Endothelial cell of umbilical vein (primary cell): Measurements from ENCODE around the gene KLF17. TPM values are rescaled to one million over a fixed set of nuclear protein-coding genes. Genes with fewer than 3 reads are reported as not detected.

Source experiments
- BruUV-seq: library from RNA; stranded (reverse); fragments of 400-500 nt; replicated peaks from 2 replicates; lab custom pipeline; 2021; lab: Mats Ljungman, UMichigan
- CTCF ChIA-PET: fragments of 300-600, 350-600 bp; sonication (Branson Sonifier 250); formaldehyde crosslinking; loops from one replicate; lab custom pipeline; 2021; ENCODE audit warnings: antibody characterized with exemption, inconsistent platforms; lab: Charles Lee
- POLR2A ChIA-PET: fragments of 300-600, 350-600 bp; sonication (Branson Sonifier 250); formaldehyde crosslinking; loops from one replicate; lab custom pipeline; 2021; ENCODE audit warnings: antibody characterized with exemption, inconsistent platforms; lab: Charles Lee
- DNase-seq: peaks from one replicate; pipeline ENCODE4 v3.0.0-alpha.2; 2011; ENCODE audit warnings: low read depth, low spot score
- FAIRE-seq: peaks from 2 replicates; lab custom pipeline; 2011; peaks lifted over from hg19 to GRCh38; lab: Jason Lieb, UNC
- H2AFZ ChIP-seq: 2 replicates; pipeline ENCODE4 v1.6.0; 2012; ENCODE audit warnings: low read depth, low read length, control low read depth, inconsistent platforms
- H3K27ac ChIP-seq: 2 replicates; pipeline ENCODE4 v1.5.1; 2011; ENCODE audit warnings: low read depth, mild to moderate bottlenecking, control low read depth, low read length, moderate library complexity; ENCODE audit not compliant: insufficient read depth
- H3K27me3 ChIP-seq, 2 experiments: 2 replicates each; pipeline versions ENCODE4 v1.6.0 to v1.6.1; 2011; ENCODE audit warnings: low read length in 2 of 2, mixed read lengths in 1 of 2; ENCODE audit not compliant: control insufficient read depth in 2 of 2, insufficient read depth in 2 of 2
- H3K36me3 ChIP-seq, 2 experiments: 2 replicates in 1 of 2; 3 replicates in 1 of 2; pipeline ENCODE4 v1.5.1; 2011; ENCODE audit warnings: low read length in 2 of 2, mild to moderate bottlenecking in 1 of 2, moderate library complexity in 1 of 2; ENCODE audit not compliant: control insufficient read depth in 2 of 2, insufficient read depth in 2 of 2; ENCODE audit errors: extremely low read depth in 1 of 2
- H3K4me1 ChIP-seq: 3 replicates; pipeline ENCODE4 v1.5.1; 2011; ENCODE audit warnings: mild to moderate bottlenecking, low read length; ENCODE audit not compliant: control insufficient read depth, insufficient read depth; ENCODE audit errors: extremely low read depth
- H3K4me2 ChIP-seq: 2 replicates; pipeline ENCODE4 v1.6.1; 2011; ENCODE audit warnings: low read length, control low read depth, mixed read lengths; ENCODE audit not compliant: insufficient read depth
- H3K4me3 ChIP-seq, 3 experiments: fragments of 200-600 bp in 1 of 3; sonication (generic), shearing (Covaris generic) in 1 of 3; replicated peaks in 1 of 3; 2 replicates each; pipeline ENCODE4 v1.5.1; 2011 to 2016; ENCODE audit warnings: control low read depth in 3 of 3, low read length in 3 of 3, mild to moderate bottlenecking in 2 of 3, inconsistent platforms in 1 of 3, low read depth in 1 of 3, moderate library complexity in 1 of 3; ENCODE audit not compliant: insufficient read depth in 1 of 3
- H3K79me2 ChIP-seq: 2 replicates; pipeline ENCODE4 v1.6.0; 2012; ENCODE audit warnings: low read length, inconsistent platforms; ENCODE audit not compliant: control insufficient read depth, insufficient read depth
- H3K9ac ChIP-seq: replicated peaks from 2 replicates; pipeline ENCODE3; 2011; ENCODE audit warnings: low read length, control low read depth; ENCODE audit not compliant: insufficient read depth; ENCODE audit errors: extremely low read depth
- H3K9me1 ChIP-seq: replicated peaks from 3 replicates; pipeline ENCODE4 v1.6.0; 2011; ENCODE audit warnings: mild to moderate bottlenecking, low read length; ENCODE audit not compliant: control insufficient read depth, insufficient read depth; ENCODE audit errors: extremely low read depth
- H3K9me3 ChIP-seq: replicated peaks from 2 replicates; pipeline ENCODE4 v1.5.1; 2012; ENCODE audit warnings: low read length, inconsistent platforms; ENCODE audit not compliant: control insufficient read depth, insufficient read depth
- H4K20me1 ChIP-seq: replicated peaks from 2 replicates; pipeline ENCODE3; 2011; ENCODE audit warnings: mild to moderate bottlenecking, low read length; ENCODE audit not compliant: control insufficient read depth, insufficient read depth; ENCODE audit errors: extremely low read depth
- CTCF ChIP-seq, 2 donors: IDR thresholded peaks; 1 replicate in 1 of 2; 2 replicates in 1 of 2; pipeline ENCODE4 v1.5.1; 2011; ENCODE audit warnings: low read length in 2 of 2, mild to moderate bottlenecking in 2 of 2, moderate library complexity in 2 of 2, control low read depth in 1 of 2, inconsistent platforms in 1 of 2, low read depth in 1 of 2; ENCODE audit not compliant: insufficient read depth in 1 of 2; ENCODE audit errors: extremely low read depth in 1 of 2
- EZH2 ChIP-seq: IDR thresholded peaks from 2 replicates; pipeline ENCODE4 v1.6.1; 2012; ENCODE audit warnings: borderline replicate concordance, low read depth, mild to moderate bottlenecking, moderate library complexity, low read length, inconsistent platforms; ENCODE audit not compliant: severe bottlenecking
- FOS ChIP-seq: IDR thresholded peaks from 2 replicates; pipeline ENCODE4 v1.6.1; 2011; ENCODE audit warnings: mild to moderate bottlenecking, low read length, moderate library complexity, borderline replicate concordance; ENCODE audit not compliant: insufficient read depth
- GATA2 ChIP-seq: IDR thresholded peaks from 2 replicates; pipeline ENCODE4 v1.7.0; 2011; ENCODE audit warnings: low read depth, mild to moderate bottlenecking, moderate library complexity, mixed read lengths, low read length; ENCODE audit not compliant: insufficient read length, insufficient read depth
- JUN ChIP-seq: IDR thresholded peaks from 2 replicates; pipeline ENCODE4 v1.6.1; 2011; ENCODE audit warnings: borderline replicate concordance, low read depth; ENCODE audit not compliant: insufficient read length, insufficient read depth
- MAX ChIP-seq: IDR thresholded peaks from 2 replicates; pipeline ENCODE4 v1.6.1; 2011; ENCODE audit not compliant: insufficient read depth, insufficient read length
- MYC ChIP-seq: IDR thresholded peaks from one replicate; pipeline ENCODE4 v1.6.1; 2011; ENCODE audit warnings: mild to moderate bottlenecking, low read depth, low read length
- POLR2A ChIP-seq: IDR thresholded peaks from 2 replicates; pipeline ENCODE4 v1.6.1; 2012; ENCODE audit warnings: low read depth, mild to moderate bottlenecking, control low read depth, low read length
- POLR2AphosphoS5 ChIP-seq: IDR thresholded peaks from 2 replicates; pipeline ENCODE4 v1.6.1; 2012; ENCODE audit warnings: low read depth, mild to moderate bottlenecking, control low read depth, low read length, moderate library complexity; ENCODE audit not compliant: insufficient read depth
- dilution Hi-C: fragments of 300-500 bp; cut with MboI; formaldehyde crosslinking; loops from one replicate; pipeline ENCODE4 v1.15.0; 2019; ENCODE audit warnings: low sequenced_read_pairs; ENCODE audit not compliant: extremely low pct_ligation_motif_present
- intact Hi-C: fragments of 100-400 bp; cut with micrococcal nuclease; formaldehyde crosslinking; loops from one replicate; pipeline ENCODE4 v1.10.0; 2022
- polyA plus RNA-seq, 4 experiments: library from polyadenylated mRNA; depleted of rRNA in 3 of 4; stranded (reverse) in 3 of 4; unstranded in 1 of 4; fragments of >200 nt; gene quantifications; 2 replicates each; pipeline versions ENCODE4 v1.2.1 to v1.2.3, GENCODE V29; 2011 to 2012; ENCODE audit warnings: missing spikeins in 1 of 4
- total RNA-seq: library from RNA; stranded (reverse); gene quantifications from 2 replicates; pipeline ENCODE4 v1.2.3, GENCODE V29; 2021

The KLF17 gene
- total and polyA plus RNA-seq, 2 donors (not counting 3 experiments of a cell fraction or from before 2014, with no cell fraction given), result not detected

DNA sequence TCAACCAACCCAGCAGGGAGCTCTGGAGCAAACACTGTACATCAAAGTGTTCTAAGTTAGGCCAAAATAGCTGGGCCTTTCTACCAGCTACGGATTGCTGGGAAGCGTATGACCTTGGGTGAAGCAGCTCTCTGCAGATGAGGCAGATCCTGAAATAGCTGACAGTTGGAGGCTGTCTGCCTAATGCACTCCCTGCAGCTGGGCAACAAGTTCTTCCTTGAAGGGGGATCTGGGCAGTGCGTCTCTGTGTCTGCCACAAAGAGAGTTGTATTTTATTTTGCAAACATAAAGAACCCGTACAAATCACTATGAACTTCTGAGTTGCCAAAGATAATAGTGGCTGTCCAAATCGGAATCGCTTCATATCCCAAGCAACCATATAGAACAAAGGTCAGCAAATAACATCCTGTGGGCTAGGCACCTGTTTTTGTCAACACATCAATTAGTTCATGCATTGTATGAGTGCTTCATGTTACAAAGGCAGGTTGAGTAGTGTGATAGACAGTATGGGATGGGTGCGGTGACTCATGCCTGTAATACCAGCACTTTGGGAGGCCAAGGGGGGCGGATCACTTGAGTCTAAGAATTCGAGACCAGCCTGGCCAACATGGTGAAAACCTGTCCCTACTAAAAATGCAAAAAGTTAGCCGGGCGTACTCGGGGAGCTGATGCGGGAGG is 29.1 kb upstream of the KLF17 start:
- Histone ChIP-seq H3K27me3 (peaks cover 1 to 15% of the 10 kb centered on the region in 2 experiments), H2AFZ (no peak overlapping the region), H3K9me3 (no peaks in the 10 kb centered on the region), H3K4me2 (no peak overlapping the region), H3K9me1 (no peaks in the 10 kb centered on the region), H3K27ac (no peak overlapping the region), H4K20me1 (no peaks in the 10 kb centered on the region), H3K79me2 (no peaks in the 10 kb centered on the region), H3K9ac (no peak overlapping the region), H3K4me1 (no peaks in the 10 kb centered on the region), H3K4me3 (no peak overlapping the region), H3K36me3 (no peaks in the 10 kb centered on the region)
- FAIRE-seq, result peak; percentile 63
- TF ChIP-seq POLR2A (no peak), CTCF (IDR thresholded peaks at IDR 0.05; ENCODE audit: extremely low read depth in 1 of 2, insufficient read depth in 1 of 2, low read depth in 1 of 2, low read length in 2 of 2) (no peak), MAX (no peak), MYC (no peak), FOS (no peak), EZH2 (no peak), POLR2AphosphoS5 (no peak), JUN (no peak), GATA2 (no peak)
- peak; percentile 66 for DNase-seq
- dilution Hi-C loops (no loop called here), intact Hi-C loops (loop anchor here (10.0 kb wide), 1 partner anchor 95 kb away; no protein-coding TSS in a partner anchor)
- BruUV-seq, result no TSS peak
- CTCF ChIA-PET, result interaction anchor here (2.7 kb wide), 1 partner anchor 41 kb away, joined by 10 read pairs; no protein-coding TSS in a partner anchor
- POLR2A ChIA-PET, result no interaction called here
